ENCODE results near the gene AKR7A3.
"Not testable (repeated sequence)": the region's sequence is repeated elsewhere in the genome, so short reads cannot be mapped to it uniquely, and the experiment has no call there.

DNA sequence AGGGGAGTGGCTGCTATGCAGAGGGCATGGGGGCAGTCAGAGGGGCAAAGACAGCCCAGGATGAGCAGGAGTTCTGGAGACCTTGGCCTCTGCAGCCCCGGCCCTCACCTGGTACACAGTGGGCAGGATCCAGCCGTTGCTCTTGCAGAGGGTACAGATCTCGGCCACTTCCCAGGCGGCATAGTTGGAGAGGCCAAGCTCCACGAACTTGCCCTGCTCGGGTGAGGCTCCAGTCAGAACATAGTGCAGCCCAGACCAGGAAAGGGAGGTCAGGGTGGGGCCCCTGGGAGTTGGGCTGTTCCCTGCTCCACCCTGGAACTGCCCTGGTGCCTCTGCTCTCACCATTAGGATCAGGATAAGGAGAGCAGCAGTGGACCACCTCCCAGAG is 18.2 kb downstream of the AKR7A3 start:
- TF ChIP-seq POLR2A, POLR2AphosphoS5 (IDR thresholded peaks at IDR 0.05; ENCODE audit: low read depth, low read length): not testable (repeated sequence)
